WTC11 (cell line): ENCODE data around the gene CDK17.

Experiments used
- ELF4 ChIP-seq: sonication (generic); formaldehyde crosslinking; IDR thresholded peaks from 2 replicates; pipeline ENCODE4 v1.8.1; 2022; ENCODE audit warnings: low read depth, mild to moderate bottlenecking, moderate library complexity, missing genetic modification reagents
- ZNF121 ChIP-seq: sonication (generic); formaldehyde crosslinking; IDR thresholded peaks from 2 replicates; pipeline ENCODE4 v1.8.0; 2023; ENCODE audit warnings: missing genetic modification reagents
- TF ChIP-seq, protein P1 (sequence below): fragments of 200-600 bp; IDR thresholded peaks from 2 replicates; pipeline ENCODE4 v1.8.0; 2022; ENCODE audit warnings: antibody characterized with exemption
- TF ChIP-seq, protein P2 (sequence below): sonication (generic); formaldehyde crosslinking; IDR thresholded peaks from 2 replicates; pipeline ENCODE4 v1.8.0; 2022; ENCODE audit warnings: mild to moderate bottlenecking, missing genetic modification reagents
- TF ChIP-seq, protein P3 (sequence below): sonication (generic); formaldehyde crosslinking; IDR thresholded peaks from 2 replicates; pipeline ENCODE4 v1.8.1; 2023; ENCODE audit warnings: mild to moderate bottlenecking, missing genetic modification reagents, borderline replicate concordance
- TF ChIP-seq, protein P4 (sequence below): sonication (generic); formaldehyde crosslinking; IDR thresholded peaks from 2 replicates; pipeline ENCODE4 v1.8.1; 2023; ENCODE audit warnings: mild to moderate bottlenecking, missing genetic modification reagents
- TF ChIP-seq, protein P5 (sequence below): sonication (generic); formaldehyde crosslinking; conservative IDR thresholded peaks from 2 replicates; pipeline ENCODE4 v1.8.1; 2022; ENCODE audit warnings: mild to moderate bottlenecking, missing genetic modification reagents

DNA sequence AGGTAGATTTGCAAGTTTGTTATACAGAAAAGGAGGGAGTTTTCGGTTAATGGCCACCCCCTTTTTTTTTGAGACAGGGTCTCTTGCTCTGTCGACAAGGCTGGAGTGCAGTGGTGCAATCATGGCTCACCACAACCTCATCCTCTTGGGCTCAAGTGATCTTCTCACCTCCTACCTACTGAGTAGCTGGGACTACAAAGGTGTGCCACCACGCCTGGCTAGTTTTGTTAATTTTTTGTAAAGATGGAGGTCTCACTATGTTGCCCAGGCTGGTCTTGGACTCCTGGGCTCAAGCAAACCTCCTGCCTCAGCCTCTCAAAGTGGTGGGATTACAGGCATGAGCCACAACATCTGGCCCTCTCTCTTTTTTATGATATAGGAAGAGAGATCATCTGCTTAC lies 94.6 kb downstream of the CDK17 start:
- TF ChIP-seq, protein P1, sequence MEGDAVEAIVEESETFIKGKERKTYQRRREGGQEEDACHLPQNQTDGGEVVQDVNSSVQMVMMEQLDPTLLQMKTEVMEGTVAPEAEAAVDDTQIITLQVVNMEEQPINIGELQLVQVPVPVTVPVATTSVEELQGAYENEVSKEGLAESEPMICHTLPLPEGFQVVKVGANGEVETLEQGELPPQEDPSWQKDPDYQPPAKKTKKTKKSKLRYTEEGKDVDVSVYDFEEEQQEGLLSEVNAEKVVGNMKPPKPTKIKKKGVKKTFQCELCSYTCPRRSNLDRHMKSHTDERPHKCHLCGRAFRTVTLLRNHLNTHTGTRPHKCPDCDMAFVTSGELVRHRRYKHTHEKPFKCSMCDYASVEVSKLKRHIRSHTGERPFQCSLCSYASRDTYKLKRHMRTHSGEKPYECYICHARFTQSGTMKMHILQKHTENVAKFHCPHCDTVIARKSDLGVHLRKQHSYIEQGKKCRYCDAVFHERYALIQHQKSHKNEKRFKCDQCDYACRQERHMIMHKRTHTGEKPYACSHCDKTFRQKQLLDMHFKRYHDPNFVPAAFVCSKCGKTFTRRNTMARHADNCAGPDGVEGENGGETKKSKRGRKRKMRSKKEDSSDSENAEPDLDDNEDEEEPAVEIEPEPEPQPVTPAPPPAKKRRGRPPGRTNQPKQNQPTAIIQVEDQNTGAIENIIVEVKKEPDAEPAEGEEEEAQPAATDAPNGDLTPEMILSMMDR: no peak
- TF ChIP-seq, protein P2, sequence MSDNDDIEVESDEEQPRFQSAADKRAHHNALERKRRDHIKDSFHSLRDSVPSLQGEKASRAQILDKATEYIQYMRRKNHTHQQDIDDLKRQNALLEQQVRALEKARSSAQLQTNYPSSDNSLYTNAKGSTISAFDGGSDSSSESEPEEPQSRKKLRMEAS (CRISPR knock-in tag): no peak
- TF ChIP-seq, protein P3, sequence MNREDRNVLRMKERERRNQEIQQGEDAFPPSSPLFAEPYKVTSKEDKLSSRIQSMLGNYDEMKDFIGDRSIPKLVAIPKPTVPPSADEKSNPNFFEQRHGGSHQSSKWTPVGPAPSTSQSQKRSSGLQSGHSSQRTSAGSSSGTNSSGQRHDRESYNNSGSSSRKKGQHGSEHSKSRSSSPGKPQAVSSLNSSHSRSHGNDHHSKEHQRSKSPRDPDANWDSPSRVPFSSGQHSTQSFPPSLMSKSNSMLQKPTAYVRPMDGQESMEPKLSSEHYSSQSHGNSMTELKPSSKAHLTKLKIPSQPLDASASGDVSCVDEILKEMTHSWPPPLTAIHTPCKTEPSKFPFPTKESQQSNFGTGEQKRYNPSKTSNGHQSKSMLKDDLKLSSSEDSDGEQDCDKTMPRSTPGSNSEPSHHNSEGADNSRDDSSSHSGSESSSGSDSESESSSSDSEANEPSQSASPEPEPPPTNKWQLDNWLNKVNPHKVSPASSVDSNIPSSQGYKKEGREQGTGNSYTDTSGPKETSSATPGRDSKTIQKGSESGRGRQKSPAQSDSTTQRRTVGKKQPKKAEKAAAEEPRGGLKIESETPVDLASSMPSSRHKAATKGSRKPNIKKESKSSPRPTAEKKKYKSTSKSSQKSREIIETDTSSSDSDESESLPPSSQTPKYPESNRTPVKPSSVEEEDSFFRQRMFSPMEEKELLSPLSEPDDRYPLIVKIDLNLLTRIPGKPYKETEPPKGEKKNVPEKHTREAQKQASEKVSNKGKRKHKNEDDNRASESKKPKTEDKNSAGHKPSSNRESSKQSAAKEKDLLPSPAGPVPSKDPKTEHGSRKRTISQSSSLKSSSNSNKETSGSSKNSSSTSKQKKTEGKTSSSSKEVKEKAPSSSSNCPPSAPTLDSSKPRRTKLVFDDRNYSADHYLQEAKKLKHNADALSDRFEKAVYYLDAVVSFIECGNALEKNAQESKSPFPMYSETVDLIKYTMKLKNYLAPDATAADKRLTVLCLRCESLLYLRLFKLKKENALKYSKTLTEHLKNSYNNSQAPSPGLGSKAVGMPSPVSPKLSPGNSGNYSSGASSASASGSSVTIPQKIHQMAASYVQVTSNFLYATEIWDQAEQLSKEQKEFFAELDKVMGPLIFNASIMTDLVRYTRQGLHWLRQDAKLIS: no peak
- TF ChIP-seq ZNF121 (CRISPR knock-in tag) (peak; percentile 55; the same call in 1 of the 2 replicates), ELF4 (no peak)
- TF ChIP-seq, protein P4, sequence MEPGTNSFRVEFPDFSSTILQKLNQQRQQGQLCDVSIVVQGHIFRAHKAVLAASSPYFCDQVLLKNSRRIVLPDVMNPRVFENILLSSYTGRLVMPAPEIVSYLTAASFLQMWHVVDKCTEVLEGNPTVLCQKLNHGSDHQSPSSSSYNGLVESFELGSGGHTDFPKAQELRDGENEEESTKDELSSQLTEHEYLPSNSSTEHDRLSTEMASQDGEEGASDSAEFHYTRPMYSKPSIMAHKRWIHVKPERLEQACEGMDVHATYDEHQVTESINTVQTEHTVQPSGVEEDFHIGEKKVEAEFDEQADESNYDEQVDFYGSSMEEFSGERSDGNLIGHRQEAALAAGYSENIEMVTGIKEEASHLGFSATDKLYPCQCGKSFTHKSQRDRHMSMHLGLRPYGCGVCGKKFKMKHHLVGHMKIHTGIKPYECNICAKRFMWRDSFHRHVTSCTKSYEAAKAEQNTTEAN (CRISPR knock-in tag): no peak
- TF ChIP-seq, protein P5, sequence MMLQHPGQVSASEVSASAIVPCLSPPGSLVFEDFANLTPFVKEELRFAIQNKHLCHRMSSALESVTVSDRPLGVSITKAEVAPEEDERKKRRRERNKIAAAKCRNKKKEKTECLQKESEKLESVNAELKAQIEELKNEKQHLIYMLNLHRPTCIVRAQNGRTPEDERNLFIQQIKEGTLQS (CRISPR knock-in tag): no peak
